Spleen (tissue), 11 donors: ENCODE measurements around the gene PHEX. TPM values are rescaled to one million over a fixed set of nuclear protein-coding genes. Genes with fewer than 3 reads are reported as not detected.

ENCODE experiments used
- DNase-seq: peaks from one replicate; pipeline ENCODE4 v3.0.0-alpha.2; 2020
- H3K27ac ChIP-seq, 8 donors: fragments of 200-600 bp; sonication (generic) in 7 of 8; 1 replicate in 4 of 8; 2 replicates in 4 of 8; pipeline versions ENCODE4 v1.5.0 to v1.8.0; 2016 to 2021; ENCODE audit warnings: inconsistent platforms in 4 of 8, mild to moderate bottlenecking in 4 of 8, moderate library complexity in 1 of 8
- H3K27me3 ChIP-seq, 7 donors: fragments of 200-600 bp; sonication (generic) in 6 of 7; replicated peaks in 1 of 7; 1 replicate in 4 of 7; 2 replicates in 3 of 7; pipeline versions ENCODE4 v1.5.0 to v1.8.0; 2016 to 2021; ENCODE audit warnings: inconsistent platforms in 3 of 7, mild to moderate bottlenecking in 1 of 7
- H3K36me3 ChIP-seq, 6 donors: fragments of 200-600 bp; sonication (generic) in 5 of 6; 1 replicate in 4 of 6; 2 replicates in 2 of 6; pipeline versions ENCODE4 v1.5.0 to v1.8.0; 2016 to 2021; ENCODE audit warnings: inconsistent platforms in 2 of 6
- H3K4me1 ChIP-seq, 6 donors: fragments of 200-600 bp; sonication (generic) in 5 of 6; 1 replicate in 3 of 6; 2 replicates in 3 of 6; pipeline versions ENCODE4 v1.5.0 to v1.8.0; 2016 to 2021; ENCODE audit warnings: inconsistent platforms in 3 of 6
- H3K4me3 ChIP-seq, 8 donors: fragments of 200-600 bp; sonication (generic) in 7 of 8; 1 replicate in 4 of 8; 2 replicates in 4 of 8; pipeline versions ENCODE4 v1.5.0 to v1.8.0; 2016 to 2021; ENCODE audit warnings: inconsistent platforms in 4 of 8, mild to moderate bottlenecking in 4 of 8, moderate library complexity in 2 of 8
- H3K9me3 ChIP-seq, 8 donors: fragments of 200-600 bp; sonication (generic) in 7 of 8; 1 replicate in 4 of 8; 2 replicates in 4 of 8; pipeline versions ENCODE4 v1.5.0 to v1.8.0; 2016 to 2021; ENCODE audit warnings: inconsistent platforms in 4 of 8
- POLR2A ChIP-seq, 3 donors: fragments of 450-650 bp; IDR thresholded peaks; one replicate each; pipeline ENCODE4 v1.5.1; 2017; ENCODE audit warnings: antibody characterized with exemption in 3 of 3, mild to moderate bottlenecking in 1 of 3
- POLR2AphosphoS5 ChIP-seq, 3 donors: sonication (generic); formaldehyde crosslinking; IDR thresholded peaks; one replicate each; pipeline ENCODE4 v1.5.1; 2017; ENCODE audit warnings: antibody characterized with exemption in 3 of 3
- WGBS, 5 donors: extraction: QIAGEN DNeasy Blood & Tissue Kit in 3 of 5; methylation state at CpG; one replicate each; pipeline versions ENCODE4 v1.1.5 to v1.1.7; 2013 to 2018; 5-methylcytosine and 5-hydroxymethylcytosine counted together
- intact Hi-C: fragments of 100-400 bp; cut with DNase I; formaldehyde crosslinking; loops from one replicate; pipeline ENCODE4 v1.15.0; 2023; ENCODE audit warnings: low total_unique reads
- polyA plus RNA-seq, 3 donors: library from polyadenylated mRNA; stranded (reverse); fragments of 200-250 nt; gene quantifications; one replicate each; pipeline ENCODE4 v1.2.1, GENCODE V29; 2013
- total RNA-seq, 7 donors: library from RNA; depleted of rRNA in 3 of 7; stranded (reverse); fragments of >200 nt in 3 of 7; fragmentation: NEBNext Ultra II Directional in 4 of 7; extraction: Animal tissue kit (Norgen Biotek cat#: 25700) in 4 of 7; gene quantifications; one replicate each; pipeline versions ENCODE4 v1.1.0 to v1.2.1, GENCODE V29; 2016 to 2021
- TF ChIP-seq, protein P1 (sequence below), 11 experiments: fragments of 200-600 bp in 7 of 11; fragments of 450-650 bp in 4 of 11; sonication (generic) in 4 of 11; IDR thresholded peaks in 8 of 11; conservative IDR thresholded peaks in 3 of 11; 1 replicate in 7 of 11; 2 replicates in 4 of 11; pipeline versions ENCODE4 v1.4.0 to v1.8.0; 2016 to 2021; ENCODE audit warnings: antibody characterized with exemption in 11 of 11, inconsistent platforms in 4 of 11, mild to moderate bottlenecking in 1 of 11
- donor health status: healthy with polysubstance abuse.
- donor health status: DM: no; HTN: no; CAD: no; lungs with moderate emphysema.
- donor health status: DM: no; HTN: no; CAD: no.
- donor health status: Bipolar disorder and iron deficiency.
- donor health status: healthy.
- donor health status: DM: no; HTN: no; CAD: no.
- donor health status: DM: yes; HTN: yes; CAD: no.

Gene PHEX
- total and polyA plus RNA-seq, 10 donors: 0.13 to 1.5 (median 0.54) TPM

GRCh38 chrX:22135994-22136684 lies 104.0 kb downstream of the PHEX start:
- Histone ChIP-seq H3K4me3 (no peak overlapping the region), H3K4me1 (peaks cover 0 to 6% (median 0%) of the 10 kb centered on the region in 6 donors), H3K36me3 (no peaks in the 10 kb centered on the region), H3K27me3 (no peaks in the 10 kb centered on the region), H3K9me3 (no peaks in the 10 kb centered on the region), H3K27ac (no peak overlapping the region)
- intact Hi-C loops: no loop called here
- TF ChIP-seq, protein P1, sequence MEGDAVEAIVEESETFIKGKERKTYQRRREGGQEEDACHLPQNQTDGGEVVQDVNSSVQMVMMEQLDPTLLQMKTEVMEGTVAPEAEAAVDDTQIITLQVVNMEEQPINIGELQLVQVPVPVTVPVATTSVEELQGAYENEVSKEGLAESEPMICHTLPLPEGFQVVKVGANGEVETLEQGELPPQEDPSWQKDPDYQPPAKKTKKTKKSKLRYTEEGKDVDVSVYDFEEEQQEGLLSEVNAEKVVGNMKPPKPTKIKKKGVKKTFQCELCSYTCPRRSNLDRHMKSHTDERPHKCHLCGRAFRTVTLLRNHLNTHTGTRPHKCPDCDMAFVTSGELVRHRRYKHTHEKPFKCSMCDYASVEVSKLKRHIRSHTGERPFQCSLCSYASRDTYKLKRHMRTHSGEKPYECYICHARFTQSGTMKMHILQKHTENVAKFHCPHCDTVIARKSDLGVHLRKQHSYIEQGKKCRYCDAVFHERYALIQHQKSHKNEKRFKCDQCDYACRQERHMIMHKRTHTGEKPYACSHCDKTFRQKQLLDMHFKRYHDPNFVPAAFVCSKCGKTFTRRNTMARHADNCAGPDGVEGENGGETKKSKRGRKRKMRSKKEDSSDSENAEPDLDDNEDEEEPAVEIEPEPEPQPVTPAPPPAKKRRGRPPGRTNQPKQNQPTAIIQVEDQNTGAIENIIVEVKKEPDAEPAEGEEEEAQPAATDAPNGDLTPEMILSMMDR (IDR thresholded peaks at IDR 0.05 in 8 of 11, conservative IDR thresholded peaks at IDR 0.05 in 3 of 11): peak in 10 of 11 experiments; percentile 33 to 76 (median 50)
- no peak for TF ChIP-seq POLR2A (IDR thresholded peaks at IDR 0.05)
- no peak for DNase-seq
- WGBS, 5 donors: 24 to 32% (median 29%) methylated on average over 11 of the region's 11 CpGs

DNA sequence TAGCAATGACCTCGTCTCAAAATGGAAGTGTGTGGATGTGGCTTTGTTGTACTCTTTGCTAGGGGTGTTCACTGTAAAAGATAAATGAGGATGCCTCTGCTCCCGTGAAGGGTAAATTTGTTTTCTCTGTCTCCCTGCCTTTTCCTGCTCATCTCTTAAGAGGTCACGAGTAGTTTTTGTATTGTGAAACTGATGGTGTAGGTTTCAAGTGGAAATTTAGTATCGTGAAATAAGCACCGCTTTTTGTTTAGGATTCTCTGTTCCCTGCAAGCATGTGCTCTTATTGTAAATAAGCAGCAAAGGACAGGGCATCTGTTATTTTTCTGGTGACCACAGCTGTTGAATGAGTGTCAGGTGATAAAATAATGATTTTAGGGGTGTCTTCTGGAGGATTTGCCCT lies 104.6 kb downstream of the PHEX start:
- 63 to 90% (median 72%) methylated on average over 5 of the region's 5 CpGs for WGBS, 5 donors
- Histone ChIP-seq H3K4me3 (no peak overlapping the region), H3K9me3 (no peaks in the 10 kb centered on the region), H3K36me3 (no peaks in the 10 kb centered on the region), H3K27ac (no peak overlapping the region), H3K27me3 (no peaks in the 10 kb centered on the region), H3K4me1 (peaks cover 0 to 6% (median 0%) of the 10 kb centered on the region in 6 donors)
- no peak for TF ChIP-seq POLR2AphosphoS5 (IDR thresholded peaks at IDR 0.05)
- TF ChIP-seq, protein P1 (IDR thresholded peaks at IDR 0.05 in 8 of 11, conservative IDR thresholded peaks at IDR 0.05 in 3 of 11): no peak
- TF ChIP-seq POLR2A (IDR thresholded peaks at IDR 0.05): no peak
- DNase-seq: no peak
- intact Hi-C loops: no loop called here

DNA sequence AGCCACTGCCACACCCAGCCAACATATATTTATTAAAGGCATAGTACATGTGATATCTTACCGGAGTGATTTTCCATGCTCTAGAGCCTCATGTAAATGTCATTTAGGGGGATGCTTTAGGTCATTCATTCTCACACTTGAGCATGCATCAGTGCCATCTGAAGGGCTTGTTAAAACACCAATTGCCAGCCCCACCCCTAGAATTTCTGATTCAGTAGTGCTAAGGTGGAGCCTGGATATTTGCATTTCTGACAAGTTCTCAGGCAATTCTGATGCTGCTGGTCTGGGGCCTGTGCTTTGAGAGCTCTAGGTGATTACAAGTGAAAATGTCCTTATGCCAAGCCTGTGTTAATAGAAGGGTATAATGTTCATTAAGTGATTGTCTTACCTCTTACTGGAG lies 107.7 kb downstream of the PHEX start:
- WGBS, 5 donors: 63 to 92% (median 82%) methylated on average over 1 of the region's 1 CpG; no CpG with 5 or more reads in 1 of the 5 donors
- no peaks in the 10 kb centered on the region for H3K27me3 ChIP-seq
- no peak overlapping the region for H3K4me3 ChIP-seq
- peaks cover 0 to 6% (median 0%) of the 10 kb centered on the region in 6 donors for H3K4me1 ChIP-seq
- no peaks in the 10 kb centered on the region for H3K36me3 ChIP-seq
- no peak for DNase-seq
- TF ChIP-seq POLR2A (IDR thresholded peaks at IDR 0.05): no peak
- no peak for TF ChIP-seq POLR2AphosphoS5 (IDR thresholded peaks at IDR 0.05)
- H3K9me3 ChIP-seq: no peaks in the 10 kb centered on the region
- H3K27ac ChIP-seq: no peak overlapping the region
- intact Hi-C loops: no loop called here

- H3K27me3 ChIP-seq: no peaks in the 10 kb centered on the region
- H3K27ac ChIP-seq: no peak overlapping the region
- H3K4me3 ChIP-seq: no peak overlapping the region
- 67 to 93% (median 87%) methylated on average over 4 of the region's 4 CpGs for WGBS, 5 donors
- peaks cover 0 to 4% (median 0%) of the 10 kb centered on the region in 6 donors for H3K4me1 ChIP-seq
- no peaks in the 10 kb centered on the region for H3K36me3 ChIP-seq
- DNase-seq: no peak
- no peaks in the 10 kb centered on the region for H3K9me3 ChIP-seq
- TF ChIP-seq, protein P1 (IDR thresholded peaks at IDR 0.05 in 8 of 11, conservative IDR thresholded peaks at IDR 0.05 in 3 of 11): no peak
- no peak for TF ChIP-seq POLR2A (IDR thresholded peaks at IDR 0.05)
- TF ChIP-seq POLR2AphosphoS5 (IDR thresholded peaks at IDR 0.05): no peak
- intact Hi-C loops: no loop called here
These were observed 109.1 kb downstream of the PHEX start for GRCh38 chrX:22141047-22141730.
